Activated CD8-positive, alpha-beta memory T cell treated with anti-CD3 and anti-CD28 coated beads, Interleukin-2, amount 50 U/mL, for 48 hours (primary cell): Measurements from ENCODE around the gene NMRK2.
A peak's percentile ranks its signal among the peaks of the same experiment; 100 is the strongest.
"Not testable (repeated sequence)": the region's sequence is repeated elsewhere in the genome, so short reads cannot be mapped to it uniquely, and the experiment has no call there.

Experiments used
- DNase-seq: peaks from one replicate; pipeline ENCODE4 v3.0.0-alpha.2; 2020

Gene NMRK2

DNA sequence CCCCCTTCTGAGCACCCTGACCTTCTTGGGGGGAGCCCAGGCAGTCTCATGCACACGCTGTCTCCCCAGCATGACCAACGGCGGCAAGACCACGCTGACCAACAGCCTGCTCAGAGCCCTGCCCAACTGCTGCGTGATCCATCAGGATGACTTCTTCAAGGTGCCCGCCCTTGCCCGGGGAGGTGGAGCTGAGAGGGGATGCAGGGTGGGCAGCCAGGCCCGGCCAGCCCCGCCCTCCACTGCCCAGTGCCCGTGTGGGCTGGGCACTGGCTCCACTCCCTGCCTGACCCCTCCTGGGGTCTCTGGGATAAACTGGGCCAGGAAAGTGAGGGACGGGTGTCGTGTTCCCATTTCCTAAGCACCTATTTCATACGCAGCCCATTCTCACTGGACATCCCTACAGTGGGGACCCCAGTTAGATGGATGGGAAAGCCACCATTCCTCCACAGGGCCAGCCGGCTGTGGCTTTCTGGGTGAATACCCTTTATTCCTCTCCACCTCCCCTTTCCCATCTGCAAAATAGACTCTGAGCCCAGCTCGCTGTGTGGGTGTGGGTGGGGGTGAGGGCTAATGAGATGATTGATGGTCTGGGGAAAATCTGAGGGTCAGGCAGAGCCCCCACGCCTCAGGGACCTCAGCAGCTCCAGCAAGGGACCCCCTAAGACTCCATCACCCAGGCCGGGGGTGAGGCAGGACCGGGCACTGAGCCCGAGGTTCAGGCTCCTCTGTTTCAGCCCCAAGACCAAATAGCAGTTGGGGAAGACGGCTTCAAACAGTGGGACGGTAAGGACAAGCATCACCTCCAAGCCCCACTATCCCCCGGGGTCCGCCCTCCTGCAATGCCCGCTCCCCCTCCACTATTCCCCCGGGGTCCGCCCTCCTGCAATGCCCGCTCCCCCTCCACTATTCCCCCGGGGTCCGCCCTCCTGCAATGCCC is 3.9 kb downstream of the NMRK2 start:
- no peak for DNase-seq

DNA sequence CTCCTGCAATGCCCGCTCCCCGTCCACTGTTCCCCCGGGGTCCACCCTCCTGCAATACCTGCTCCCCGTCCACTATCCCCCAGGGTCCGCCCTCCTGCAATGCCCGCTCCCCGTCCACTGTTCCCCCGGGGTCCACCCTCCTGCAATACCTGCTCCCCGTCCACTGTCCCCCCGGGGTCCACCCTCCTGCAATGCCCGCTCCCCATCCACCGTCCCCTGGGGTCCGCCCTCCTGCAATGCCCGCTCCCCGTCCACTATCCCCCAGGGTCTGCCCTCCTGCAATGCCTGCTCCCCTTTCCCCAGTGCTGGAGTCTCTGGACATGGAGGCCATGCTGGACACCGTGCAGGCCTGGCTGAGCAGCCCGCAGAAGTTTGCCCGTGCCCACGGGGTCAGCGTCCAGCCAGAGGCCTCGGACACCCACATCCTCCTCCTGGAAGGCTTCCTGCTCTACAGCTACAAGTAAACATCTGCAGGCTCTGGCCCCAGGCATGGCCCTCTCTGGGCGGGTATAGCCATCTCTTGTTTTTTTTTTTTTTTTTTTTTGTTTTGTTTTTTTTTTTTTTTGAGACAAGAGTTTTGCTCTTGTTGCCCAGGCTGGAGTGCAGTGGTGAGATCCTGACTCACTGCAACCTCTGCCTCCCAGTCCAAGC is 5.6 kb downstream of the NMRK2 start:
- not testable (repeated sequence) for DNase-seq

DNA sequence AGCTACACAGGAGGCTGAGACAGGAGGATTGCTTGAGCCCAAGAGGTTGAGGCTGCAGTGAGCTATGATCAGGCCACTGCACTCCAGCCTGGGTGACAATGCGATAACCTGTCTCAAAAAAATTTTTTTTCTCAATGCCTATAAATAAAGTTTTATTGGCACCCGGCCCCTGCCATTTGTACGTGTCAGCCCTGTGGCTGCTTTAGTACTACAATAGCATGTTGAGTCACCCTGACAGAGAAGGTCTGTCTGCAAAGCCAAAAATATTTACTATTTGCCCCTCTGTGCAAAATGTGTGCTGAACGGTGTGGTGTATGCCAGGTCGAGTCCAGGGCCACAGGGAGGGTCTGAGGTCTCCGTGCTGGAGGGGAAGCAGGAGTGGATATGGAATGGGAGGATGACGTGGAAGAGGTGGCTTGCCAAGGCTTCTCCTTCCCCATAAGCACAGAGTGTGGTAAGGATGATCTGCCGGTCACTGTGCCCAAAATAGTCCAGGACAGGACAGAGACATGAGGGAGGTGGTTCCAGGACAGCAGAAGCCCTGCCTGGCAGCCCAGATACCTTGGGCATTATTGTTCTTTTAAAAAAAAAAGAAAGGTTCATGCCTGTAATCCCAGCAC is 10.0 kb downstream of the NMRK2 start:
- no peak for DNase-seq

DNA sequence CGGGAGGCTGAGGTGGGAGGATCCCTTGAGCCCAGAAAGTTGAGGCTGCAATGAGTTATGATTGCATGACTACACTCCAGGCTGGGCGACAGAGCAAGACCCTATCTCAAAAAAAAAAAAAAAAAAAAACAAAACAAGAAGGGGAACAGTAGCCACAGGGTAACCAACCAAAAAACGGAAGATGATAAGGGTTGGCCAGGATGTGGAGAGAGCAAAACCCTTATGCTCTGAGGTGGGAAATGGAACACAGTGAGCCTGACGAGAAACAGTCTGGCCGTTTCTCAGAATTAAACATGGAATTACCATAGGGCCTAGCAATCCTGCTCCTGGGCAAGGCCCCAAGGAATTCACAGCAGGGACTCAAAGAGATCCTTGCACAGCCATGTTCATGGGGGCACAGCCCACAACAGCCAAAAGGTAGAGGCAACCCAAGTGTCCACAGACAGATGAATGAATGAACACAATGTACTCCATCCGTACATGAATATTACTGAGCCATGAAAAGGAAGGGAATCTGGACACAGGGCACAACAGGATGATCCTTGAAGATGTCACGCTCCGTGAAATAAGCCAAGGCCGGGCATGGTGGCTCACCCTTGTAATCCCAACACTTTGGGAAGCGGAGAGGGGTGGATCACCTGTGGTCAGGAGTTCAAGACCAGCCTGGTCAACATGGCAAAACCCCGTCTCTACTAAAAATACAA is 11.3 kb downstream of the NMRK2 start:
- no peak for DNase-seq

DNA sequence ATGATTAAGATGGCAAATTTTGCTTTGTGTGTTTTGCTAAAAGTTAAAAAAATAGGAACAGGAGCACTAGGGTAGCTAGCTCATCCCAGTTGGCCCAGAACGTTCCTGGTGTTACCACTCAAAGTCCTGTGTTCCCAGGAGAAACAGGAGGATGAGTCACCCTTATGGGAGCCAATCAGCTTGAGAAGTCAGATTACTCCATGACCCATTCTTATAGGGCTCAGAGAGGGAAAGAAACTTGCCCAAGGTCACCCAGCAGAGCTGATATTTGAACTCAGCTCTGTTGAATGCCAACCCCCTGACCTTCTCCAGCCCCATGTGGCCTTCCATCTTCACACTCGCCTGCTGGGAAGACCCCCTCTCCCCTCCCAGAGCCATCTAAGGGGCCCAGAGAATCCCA is 13.0 kb downstream of the NMRK2 start:
- DNase-seq = no peak

DNA sequence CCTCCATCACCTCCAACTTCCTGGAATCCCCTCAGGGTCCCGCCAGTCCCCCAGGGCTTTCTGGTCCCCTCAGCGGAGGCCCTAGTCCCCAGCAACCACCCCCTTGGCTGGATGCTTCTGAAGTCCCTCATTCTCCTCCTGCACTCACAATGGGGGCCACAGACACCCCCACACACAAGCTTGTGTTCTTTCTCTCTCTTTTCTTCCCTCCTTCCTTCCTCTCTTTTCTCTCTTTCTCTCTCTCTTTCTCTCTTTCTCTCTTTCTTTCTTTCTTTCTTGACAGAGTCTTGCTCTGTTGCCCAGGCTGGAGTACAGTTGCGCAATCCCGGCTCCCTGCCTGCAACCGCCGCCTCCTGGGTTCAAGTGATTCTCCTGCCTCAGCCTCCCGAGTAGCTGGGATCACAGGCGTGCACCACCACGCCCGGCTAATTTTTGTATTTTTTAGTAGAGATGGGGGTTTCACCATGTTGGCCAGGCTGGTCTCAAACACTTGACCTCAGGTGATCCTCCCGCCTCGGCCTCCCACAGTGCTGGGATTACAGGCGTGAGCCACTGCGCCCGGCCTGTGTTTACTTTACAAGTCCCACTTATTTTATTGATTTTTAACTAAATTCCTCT is 14.6 kb downstream of the NMRK2 start:
- DNase-seq = not testable (repeated sequence)

GRCh38 chr19:3949294-3949693 is 16.4 kb downstream of the NMRK2 start:
- no peak for DNase-seq

DNA sequence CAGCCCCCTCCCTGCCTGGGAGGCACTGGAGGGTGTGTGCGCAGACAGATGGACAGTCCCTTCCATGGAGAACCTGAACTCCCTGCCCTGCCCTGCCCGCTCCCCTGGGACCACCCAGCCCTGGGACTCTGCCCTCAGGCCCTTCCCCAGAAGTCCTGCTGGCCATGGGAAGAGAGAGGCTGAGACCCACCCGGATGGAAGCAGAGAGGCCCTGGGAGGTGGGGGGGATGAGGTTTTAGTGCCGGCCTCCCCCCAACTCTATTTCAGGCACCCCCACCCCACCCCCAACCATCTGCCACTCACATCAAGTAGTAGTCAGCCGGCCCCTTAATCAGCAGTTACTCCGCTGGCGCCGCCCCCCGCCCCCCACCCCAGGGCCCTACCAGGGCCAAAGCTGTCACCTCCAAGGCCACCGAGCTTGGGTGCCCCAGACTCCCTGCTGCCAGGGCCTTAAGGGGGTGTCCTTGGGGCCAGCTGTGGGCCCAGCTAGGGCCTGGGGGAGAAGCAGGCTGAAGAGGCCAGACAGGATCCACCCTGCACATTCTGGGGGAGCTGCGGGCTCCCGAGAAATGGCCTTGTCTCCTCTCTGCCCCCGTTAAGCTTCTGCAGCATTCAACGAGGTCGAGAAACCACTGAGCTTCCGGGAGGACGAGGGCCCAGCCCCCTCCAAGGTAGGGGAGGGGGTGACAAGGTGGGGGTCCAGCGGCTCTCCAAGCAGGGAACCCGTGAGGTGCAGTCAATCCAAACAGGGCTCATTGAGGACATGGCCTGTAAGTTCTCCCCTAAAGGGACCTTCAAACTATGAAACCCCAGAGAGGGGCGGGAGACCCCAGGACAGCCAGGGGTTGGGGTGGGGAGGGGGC is 17.4 kb downstream of the NMRK2 start:
- DNase-seq = no peak

DNA sequence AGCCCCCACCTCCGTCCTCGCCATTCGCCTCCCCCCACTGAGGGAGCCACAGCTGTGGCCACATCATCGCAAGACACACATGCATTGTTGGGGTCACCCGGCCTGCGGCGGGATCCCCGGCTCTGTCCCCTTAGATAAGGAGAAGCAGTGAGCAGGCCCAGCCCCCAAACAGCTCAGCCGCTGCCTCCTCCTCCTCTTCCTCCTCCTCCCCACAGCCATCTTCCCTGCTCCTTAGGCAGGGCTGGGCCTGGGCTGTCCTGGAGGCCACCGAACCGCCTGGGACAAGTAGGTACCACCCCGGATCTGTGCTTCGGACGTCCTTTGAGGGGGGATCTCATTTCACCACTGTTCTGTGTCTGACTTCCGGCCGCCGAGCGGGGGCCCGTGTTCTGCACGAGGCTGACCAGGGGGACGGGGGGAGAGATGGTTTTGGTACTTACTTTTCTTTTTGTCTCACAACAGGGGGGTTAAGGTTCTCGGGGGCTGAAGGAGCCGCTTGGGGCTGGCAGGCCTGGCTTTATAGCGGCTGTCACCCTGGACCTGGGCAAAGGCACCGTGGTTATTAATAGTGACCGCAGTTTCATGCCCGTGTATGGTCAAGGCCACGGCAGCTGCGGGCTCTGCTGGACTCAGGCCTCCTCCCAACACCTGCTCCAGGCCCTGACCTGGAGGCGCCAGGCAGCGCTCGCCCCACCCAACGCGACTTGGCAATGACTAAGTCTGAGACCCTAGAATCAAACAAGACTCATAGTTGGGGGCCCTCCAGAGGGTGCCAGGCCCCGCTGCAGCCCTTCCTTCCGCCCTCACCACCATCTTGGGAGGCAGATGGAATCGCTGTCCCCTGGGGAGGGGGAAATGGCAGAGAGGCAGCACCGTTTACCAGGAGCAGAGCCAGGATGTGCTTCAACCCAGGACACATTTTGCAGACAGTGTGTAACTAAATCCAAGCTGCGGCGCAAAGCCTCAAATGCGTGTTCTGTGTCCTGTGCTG is 18.3 kb downstream of the NMRK2 start:
- peak; percentile 60 for DNase-seq

DNA sequence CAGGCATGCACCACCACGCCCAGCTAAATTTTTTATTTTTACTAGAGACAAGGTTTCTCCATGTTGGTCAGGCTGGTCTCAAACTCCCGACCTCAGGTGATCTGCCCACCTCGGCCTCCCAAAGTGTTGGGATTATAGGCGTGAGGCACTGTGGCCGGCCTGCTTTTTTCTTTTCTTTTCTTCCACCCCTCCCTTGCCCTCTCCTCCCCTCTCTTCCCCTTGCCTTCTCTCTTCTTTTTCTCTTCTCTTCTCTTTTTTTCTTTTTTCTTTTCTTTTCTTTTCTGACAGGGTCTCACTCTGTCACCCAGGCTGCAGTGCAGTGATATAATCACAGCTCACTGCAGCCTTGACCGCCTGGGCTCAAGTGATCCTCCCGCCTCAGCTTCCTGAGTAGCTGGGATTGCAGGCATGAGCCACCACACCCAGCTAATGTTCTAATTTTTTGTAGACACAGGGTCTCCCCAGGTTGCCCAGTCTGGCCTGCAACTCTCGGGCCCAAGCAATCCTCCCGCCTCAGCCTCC is 19.9 kb downstream of the NMRK2 start:
- not testable (repeated sequence) for DNase-seq

- DNase-seq = no peak
These were observed 21.2 kb downstream of the NMRK2 start for GRCh38 chr19:3954107-3954506.

DNA sequence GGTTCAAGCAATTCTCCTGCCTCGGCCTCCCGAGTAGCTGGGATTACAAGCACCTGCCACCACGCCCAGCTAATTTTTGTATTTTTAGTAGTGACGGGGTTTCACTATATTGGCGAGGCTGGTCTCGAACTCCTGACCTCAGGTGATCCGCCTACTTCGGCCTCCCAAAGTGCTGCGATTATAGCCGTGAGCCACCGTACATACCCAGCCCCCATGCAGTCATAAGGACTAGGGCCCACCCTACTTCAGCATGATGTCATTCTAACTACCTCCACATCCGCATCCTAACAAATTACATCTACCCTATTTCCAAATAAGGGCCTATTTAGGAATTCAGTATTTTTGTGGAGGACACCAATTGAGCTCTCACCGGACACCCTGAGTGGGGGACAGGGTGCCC is 22.4 kb downstream of the NMRK2 start:
- DNase-seq = not testable (repeated sequence)

DNA sequence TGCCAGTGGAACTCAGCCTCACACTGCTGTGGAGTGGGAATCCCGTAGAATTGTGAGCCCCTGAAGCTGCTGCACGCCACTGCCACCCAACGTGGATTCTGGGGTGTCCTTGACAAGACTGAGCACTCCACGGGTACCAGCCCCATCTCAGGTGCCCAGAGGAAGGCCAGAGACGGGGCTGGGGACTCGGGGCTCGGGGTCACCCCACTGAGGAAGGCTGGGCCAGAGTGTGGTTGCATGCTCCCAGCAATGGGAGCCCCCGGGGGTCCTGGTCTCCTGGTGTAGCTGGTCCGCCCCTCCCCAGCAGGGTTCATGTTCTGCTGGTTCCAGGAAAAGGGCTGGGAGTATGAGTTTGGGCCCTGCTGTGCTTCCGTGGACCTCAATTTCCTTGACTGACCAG is 22.8 kb downstream of the NMRK2 start:
- no peak for DNase-seq

DNA sequence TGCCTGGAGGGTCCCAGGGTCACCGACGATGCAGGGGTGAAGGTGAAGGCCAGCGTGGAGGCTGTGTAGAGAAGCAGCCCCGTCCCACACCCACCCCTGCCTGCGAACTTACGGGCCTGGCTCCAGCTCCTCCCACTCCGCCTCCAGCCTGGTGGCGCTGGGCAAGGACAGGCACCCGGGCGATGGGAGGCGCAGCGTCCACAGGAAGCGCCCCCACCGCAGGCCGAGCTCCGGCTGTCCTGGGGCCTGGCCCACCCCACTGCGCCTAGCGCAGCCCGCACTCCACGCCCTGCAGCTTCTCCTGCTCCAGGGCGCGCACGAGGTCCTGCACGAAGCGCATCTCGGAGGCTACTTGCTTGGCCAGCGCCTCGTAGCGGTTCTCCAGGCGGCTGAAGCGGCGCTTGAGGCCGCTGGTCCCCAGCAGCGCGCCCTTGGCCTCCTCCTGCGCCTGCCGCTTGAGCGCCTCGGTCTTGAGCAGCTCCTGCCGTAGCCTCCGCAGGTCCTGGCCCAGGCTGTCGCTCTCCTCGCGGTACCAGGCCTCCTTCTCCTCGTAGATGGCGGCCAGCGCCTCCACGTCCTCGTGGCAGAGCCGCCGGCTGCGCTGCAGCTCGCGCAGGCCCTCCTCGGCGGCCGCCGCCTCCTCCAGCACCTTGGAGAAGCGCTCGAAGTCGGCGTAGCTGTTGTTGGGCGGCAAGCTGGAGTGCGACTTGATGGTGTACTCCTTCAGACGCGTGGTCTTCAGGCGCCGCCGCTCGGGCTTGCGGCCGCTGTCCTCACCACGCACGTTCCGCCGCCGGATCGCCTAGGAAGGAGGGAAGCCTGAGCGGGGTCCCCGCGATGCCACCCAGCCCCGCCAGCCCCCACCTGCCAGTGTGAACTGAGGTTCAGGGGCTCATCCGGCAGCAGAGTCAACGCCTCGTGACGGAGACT is 26.2 kb downstream of the NMRK2 start:
- DNase-seq = no peak

DNA sequence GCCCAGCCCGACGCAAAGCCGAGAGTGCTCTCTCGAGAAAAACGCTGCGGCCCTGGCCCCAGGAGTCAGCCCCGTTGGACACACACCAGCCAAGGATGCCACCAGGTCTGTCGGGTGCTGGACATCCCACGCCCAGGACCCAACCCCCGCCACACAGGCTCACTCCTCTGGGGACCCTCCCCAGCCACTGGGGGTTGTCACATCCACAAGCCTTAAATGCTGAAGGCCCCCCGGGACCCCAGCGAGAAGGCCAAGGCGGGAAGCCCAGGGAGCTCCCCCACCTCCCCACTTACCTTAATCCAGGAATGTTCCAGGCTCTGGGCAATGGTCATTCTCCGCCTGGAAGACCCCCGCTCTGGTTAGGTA is 26.9 kb downstream of the NMRK2 start:
- DNase-seq = no peak

DNA sequence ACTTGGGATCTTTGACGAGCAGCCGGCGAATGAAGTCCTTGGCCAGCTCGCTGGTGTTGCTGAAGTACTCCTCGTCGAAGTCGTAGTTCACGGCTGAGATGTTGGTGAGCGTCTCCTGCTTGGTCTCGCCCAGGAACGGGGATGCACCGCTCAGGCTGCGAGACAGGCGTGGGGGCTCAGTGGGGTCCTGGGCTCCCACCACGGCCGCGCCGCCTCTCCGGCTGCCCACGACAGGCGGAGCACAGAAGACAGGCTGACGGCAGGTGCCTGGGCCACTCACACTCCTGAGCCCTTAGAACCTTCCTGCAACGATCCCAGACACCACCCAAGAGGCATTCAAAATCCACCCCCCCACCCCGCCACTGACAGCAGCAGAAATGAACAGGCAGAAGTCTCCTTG is 28.1 kb downstream of the NMRK2 start:
- DNase-seq = no peak

- DNase-seq = no peak
These were observed 30.8 kb downstream of the NMRK2 start for GRCh38 chr19:3963458-3964255.
